ENCODE measurements around the gene RAB21.
"Not testable (repeated sequence)": the region's sequence is repeated elsewhere in the genome, so short reads cannot be mapped to it uniquely, and the experiment has no call there.

The RAB21 gene

GRCh38 chr12:71749666-71750065 is 5.0 kb upstream of the RAB21 start:
- no peak for DNase-seq (ENCODE audit: low read depth in 4 of 4, low spot score in 1 of 4)

- no peak for DNase-seq (ENCODE audit: low read depth in 4 of 4, low spot score in 1 of 4)
Observed at GRCh38 chr12:71752891-71753290, 1.8 kb upstream of the RAB21 start.

- peak in 3 of 4 experiments; percentile 28 to 42 (median 41) for DNase-seq (ENCODE audit: low read depth in 4 of 4, low spot score in 1 of 4)
Observed at GRCh38 chr12:71755146-71755892, 656 bp downstream of the RAB21 start.

- no peak for DNase-seq (ENCODE audit: low read depth in 4 of 4, low spot score in 1 of 4)
Observed at GRCh38 chr12:71756054-71756690, 1.5 kb downstream of the RAB21 start.

- DNase-seq (ENCODE audit: low read depth in 4 of 4, low spot score in 1 of 4): no peak
Observed at GRCh38 chr12:71759941-71760340, 5.3 kb downstream of the RAB21 start.

- no peak for DNase-seq (ENCODE audit: low read depth in 4 of 4, low spot score in 1 of 4)
Observed at GRCh38 chr12:71760471-71760870, 5.8 kb downstream of the RAB21 start.

GRCh38 chr12:71761354-71761753 is 6.7 kb downstream of the RAB21 start:
- not testable (repeated sequence) for DNase-seq (ENCODE audit: low read depth in 4 of 4, low spot score in 1 of 4)

GRCh38 chr12:71763677-71764379 is 9.2 kb downstream of the RAB21 start:
- no peak for DNase-seq (ENCODE audit: low read depth in 4 of 4, low spot score in 1 of 4)

GRCh38 chr12:71764587-71765321 is 10.1 kb downstream of the RAB21 start:
- no peak for DNase-seq (ENCODE audit: low read depth in 4 of 4, low spot score in 1 of 4)

- no peak for DNase-seq (ENCODE audit: low read depth in 4 of 4, low spot score in 1 of 4)
Observed at GRCh38 chr12:71766202-71766601, 11.5 kb downstream of the RAB21 start.

GRCh38 chr12:71767183-71767582 is 12.5 kb downstream of the RAB21 start:
- no peak for DNase-seq (ENCODE audit: low read depth in 4 of 4, low spot score in 1 of 4)

- no peak for DNase-seq (ENCODE audit: low read depth in 4 of 4, low spot score in 1 of 4)
Observed at GRCh38 chr12:71768900-71769299, 14.2 kb downstream of the RAB21 start.

- DNase-seq (ENCODE audit: low read depth in 4 of 4, low spot score in 1 of 4): no peak
Observed at GRCh38 chr12:71771069-71771468, 16.4 kb downstream of the RAB21 start.

- no peak for DNase-seq (ENCODE audit: low read depth in 4 of 4, low spot score in 1 of 4)
Observed at GRCh38 chr12:71772735-71773134, 18.1 kb downstream of the RAB21 start.

- DNase-seq (ENCODE audit: low read depth in 4 of 4, low spot score in 1 of 4): no peak
Observed at GRCh38 chr12:71780237-71780822, 25.7 kb downstream of the RAB21 start.

- no peak for DNase-seq (ENCODE audit: low read depth in 4 of 4, low spot score in 1 of 4)
Observed at GRCh38 chr12:71782017-71782416, 27.4 kb downstream of the RAB21 start.

- no peak for DNase-seq (ENCODE audit: low read depth in 4 of 4, low spot score in 1 of 4)
Observed at GRCh38 chr12:71786829-71787228, 32.2 kb downstream of the RAB21 start.

- no peak for DNase-seq (ENCODE audit: low read depth in 4 of 4, low spot score in 1 of 4)
Observed at GRCh38 chr12:71787580-71787979, 32.9 kb downstream of the RAB21 start.

- DNase-seq (ENCODE audit: low read depth in 4 of 4, low spot score in 1 of 4): no peak
Observed at GRCh38 chr12:71790331-71790730, 35.7 kb downstream of the RAB21 start.

GRCh38 chr12:71791473-71792150 is 36.9 kb downstream of the RAB21 start:
- DNase-seq (ENCODE audit: low read depth in 4 of 4, low spot score in 1 of 4): no peak

- no peak for DNase-seq (ENCODE audit: low read depth in 4 of 4, low spot score in 1 of 4)
Observed at GRCh38 chr12:71792599-71792998, 37.9 kb downstream of the RAB21 start.
